ENCODE data around the gene GNPTAB. TPM values are rescaled to one million over a fixed set of nuclear protein-coding genes. Genes with fewer than 3 reads are reported as not detected.

The GNPTAB gene
- total RNA-seq, 1 donor from 2014 or later: 59.2 TPM

DNA sequence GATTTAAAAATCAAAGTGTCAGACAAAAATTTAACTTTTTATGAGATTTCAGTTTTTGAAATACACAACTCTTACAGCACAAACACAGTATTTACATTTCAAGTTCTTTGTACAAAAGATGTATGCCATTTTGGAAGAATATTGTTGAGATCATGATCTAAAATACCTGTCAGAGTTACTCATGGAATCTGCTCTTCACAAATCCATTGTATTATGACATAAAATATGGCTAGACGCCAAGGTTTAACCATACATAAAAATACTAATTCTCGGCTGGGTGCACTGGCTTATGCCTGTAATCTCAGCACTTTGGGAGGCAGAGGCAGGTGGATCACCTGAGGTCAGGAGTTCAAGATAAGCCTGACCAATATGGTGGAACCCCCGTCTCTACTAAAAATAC, 85.3 kb downstream of the GNPTAB start:
- no peak for DNase-seq
- Histone ChIP-seq H3K36me3 (peaks cover 87% of the 10 kb centered on the region), H3K4me1 (no peaks in the 10 kb centered on the region), H3K4me3 (no peak overlapping the region), H3K27me3 (ENCODE audit: low read depth) (no peaks in the 10 kb centered on the region), H3K9me3 (no peaks in the 10 kb centered on the region), H3K27ac (no peak overlapping the region)
- intact Hi-C loops (cut with DNase I): no loop called here
- TF ChIP-seq, protein P1, sequence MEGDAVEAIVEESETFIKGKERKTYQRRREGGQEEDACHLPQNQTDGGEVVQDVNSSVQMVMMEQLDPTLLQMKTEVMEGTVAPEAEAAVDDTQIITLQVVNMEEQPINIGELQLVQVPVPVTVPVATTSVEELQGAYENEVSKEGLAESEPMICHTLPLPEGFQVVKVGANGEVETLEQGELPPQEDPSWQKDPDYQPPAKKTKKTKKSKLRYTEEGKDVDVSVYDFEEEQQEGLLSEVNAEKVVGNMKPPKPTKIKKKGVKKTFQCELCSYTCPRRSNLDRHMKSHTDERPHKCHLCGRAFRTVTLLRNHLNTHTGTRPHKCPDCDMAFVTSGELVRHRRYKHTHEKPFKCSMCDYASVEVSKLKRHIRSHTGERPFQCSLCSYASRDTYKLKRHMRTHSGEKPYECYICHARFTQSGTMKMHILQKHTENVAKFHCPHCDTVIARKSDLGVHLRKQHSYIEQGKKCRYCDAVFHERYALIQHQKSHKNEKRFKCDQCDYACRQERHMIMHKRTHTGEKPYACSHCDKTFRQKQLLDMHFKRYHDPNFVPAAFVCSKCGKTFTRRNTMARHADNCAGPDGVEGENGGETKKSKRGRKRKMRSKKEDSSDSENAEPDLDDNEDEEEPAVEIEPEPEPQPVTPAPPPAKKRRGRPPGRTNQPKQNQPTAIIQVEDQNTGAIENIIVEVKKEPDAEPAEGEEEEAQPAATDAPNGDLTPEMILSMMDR (IDR thresholded peaks at IDR 0.05): no peak
- no peak for ATAC-seq

DNA sequence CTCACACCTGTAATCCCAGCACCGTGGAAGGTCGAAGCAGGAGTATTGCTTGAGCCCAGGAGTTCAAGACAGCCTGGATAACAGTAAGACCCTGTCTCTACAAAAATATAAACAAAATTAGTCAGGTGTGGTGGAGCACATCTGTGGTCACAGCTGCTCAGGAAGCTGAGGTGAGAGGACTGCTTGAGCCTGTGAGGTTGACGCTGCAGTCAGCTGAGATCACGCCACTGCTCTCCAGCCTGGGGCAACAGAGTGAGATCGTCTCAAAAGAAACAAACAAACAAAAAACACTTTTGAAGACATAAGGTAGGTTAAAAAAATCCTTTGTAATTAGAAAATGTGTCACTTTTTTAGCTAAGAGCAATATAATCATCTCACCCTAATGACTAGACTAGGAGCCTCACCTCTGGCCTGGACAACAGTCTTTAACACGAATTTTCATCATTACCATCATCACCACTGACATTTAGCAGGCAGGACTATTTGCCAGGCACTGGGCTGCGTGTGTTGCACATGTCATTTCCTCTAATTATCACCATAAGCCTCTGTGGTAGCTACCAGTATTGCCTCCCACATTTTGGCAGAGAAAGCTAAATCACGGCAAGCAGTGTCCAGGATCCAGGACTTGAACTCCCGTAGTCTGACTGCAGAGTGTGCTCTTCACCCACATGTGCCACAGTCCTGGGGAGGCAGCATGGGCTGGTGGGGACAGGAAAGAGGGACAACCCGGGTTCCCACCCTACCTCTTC, 86.9 kb downstream of the GNPTAB start:
- Histone ChIP-seq H3K9me3 (no peaks in the 10 kb centered on the region), H3K27me3 (ENCODE audit: low read depth) (no peaks in the 10 kb centered on the region), H3K4me3 (no peak overlapping the region), H3K36me3 (peaks cover 79% of the 10 kb centered on the region), H3K27ac (peak overlapping the region; percentile 2), H3K4me1 (no peaks in the 10 kb centered on the region)
- no peak for DNase-seq
- TF ChIP-seq, protein P1 (IDR thresholded peaks at IDR 0.05): no peak
- ATAC-seq: peak; percentile 34 to 36
- intact Hi-C loops (cut with DNase I): no loop called here

DNA sequence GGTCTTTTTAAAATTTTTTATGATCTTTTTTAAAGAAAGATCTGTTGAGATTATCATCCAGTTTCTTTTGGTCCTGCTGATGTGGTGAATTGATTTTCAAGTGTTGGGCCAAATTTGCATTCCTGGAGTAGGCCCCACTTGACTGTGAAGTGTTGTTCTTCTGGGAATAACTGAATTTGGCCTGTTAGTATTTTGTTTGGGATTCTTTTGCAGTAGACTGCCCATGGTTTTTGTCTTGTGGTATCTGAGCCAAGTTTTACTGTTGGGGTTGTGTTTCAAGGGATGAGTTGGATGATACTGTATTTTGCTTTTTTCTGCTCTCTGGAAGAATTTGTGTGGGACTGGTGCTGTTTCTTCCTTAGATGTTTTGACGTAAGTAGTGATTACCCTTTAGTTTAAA, 87.5 kb downstream of the GNPTAB start:
- ATAC-seq (no peak), DNase-seq (no peak)
- H3K4me3 ChIP-seq: no peak overlapping the region
- peak overlapping the region; percentile 2 for H3K27ac ChIP-seq
- TF ChIP-seq, protein P1 (IDR thresholded peaks at IDR 0.05): no peak
- peaks cover 78% of the 10 kb centered on the region for H3K36me3 ChIP-seq
- no peaks in the 10 kb centered on the region for H3K27me3 ChIP-seq (ENCODE audit: low read depth)
- no peaks in the 10 kb centered on the region for H3K9me3 ChIP-seq
- no peaks in the 10 kb centered on the region for H3K4me1 ChIP-seq
- intact Hi-C loops (cut with DNase I): no loop called here

DNA sequence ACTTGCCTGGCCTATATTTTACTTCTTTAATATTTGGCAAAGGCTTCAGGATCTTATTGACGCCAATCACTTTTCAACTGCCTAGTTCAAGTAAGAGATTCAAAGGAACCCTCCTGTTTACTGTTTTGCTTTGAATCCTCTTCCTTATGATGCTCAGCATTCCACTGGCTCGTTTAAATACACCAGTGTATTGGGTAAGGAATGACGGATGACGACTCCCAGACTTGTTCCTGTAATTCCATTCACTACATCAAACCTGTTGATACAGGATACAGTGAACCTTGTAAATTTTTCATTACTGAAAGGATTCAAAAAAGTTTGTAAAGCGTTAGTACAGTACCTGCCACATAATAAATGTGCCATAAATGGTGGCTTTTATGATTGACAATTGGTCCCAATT, 89.8 kb downstream of the GNPTAB start:
- H3K4me1 ChIP-seq: no peaks in the 10 kb centered on the region
- DNase-seq: no peak
- H3K9me3 ChIP-seq: no peaks in the 10 kb centered on the region
- TF ChIP-seq, protein P1 (IDR thresholded peaks at IDR 0.05): no peak
- no peak overlapping the region for H3K4me3 ChIP-seq
- no peak for ATAC-seq
- intact Hi-C loops (cut with DNase I): no loop called here
- no peak overlapping the region for H3K27ac ChIP-seq
- H3K36me3 ChIP-seq: peaks cover 69% of the 10 kb centered on the region
- no peaks in the 10 kb centered on the region for H3K27me3 ChIP-seq (ENCODE audit: low read depth)

DNA sequence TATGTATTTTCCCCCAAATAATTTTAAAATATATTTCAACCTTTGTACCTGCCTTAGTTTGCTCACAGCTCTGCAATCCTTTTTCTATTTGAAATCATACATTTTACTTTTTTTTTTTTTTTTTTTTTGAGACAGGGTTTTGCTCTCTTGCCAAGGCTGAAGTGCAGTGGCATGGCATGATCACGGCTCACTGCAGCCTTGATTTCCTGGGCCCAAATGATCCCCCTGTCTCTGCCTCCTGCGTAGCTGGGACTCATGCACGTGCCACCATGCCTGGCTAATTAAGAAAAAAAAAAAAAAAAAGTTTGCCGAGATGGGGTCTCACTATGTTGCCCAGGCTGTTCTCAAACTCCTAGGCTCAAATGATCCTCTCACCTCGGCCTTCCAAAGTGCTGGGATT, 90.2 kb downstream of the GNPTAB start:
- DNase-seq: no peak
- Histone ChIP-seq H3K4me1 (no peaks in the 10 kb centered on the region), H3K27me3 (ENCODE audit: low read depth) (no peaks in the 10 kb centered on the region), H3K4me3 (no peak overlapping the region), H3K9me3 (no peaks in the 10 kb centered on the region), H3K36me3 (peaks cover 65% of the 10 kb centered on the region), H3K27ac (no peak overlapping the region)
- ATAC-seq: no peak
- TF ChIP-seq, protein P1 (IDR thresholded peaks at IDR 0.05): no peak
- intact Hi-C loops (cut with DNase I): no loop called here
